Osteoblast (primary cell): ENCODE measurements around the gene PIEZO2. TPM values are rescaled to one million over a fixed set of nuclear protein-coding genes. Genes with fewer than 3 reads are reported as not detected.

Experiments used
- DNase-seq: peaks from one replicate; pipeline ENCODE4 v3.0.0; 2011; ENCODE audit warnings: low spot score, mixed read lengths; ENCODE audit not compliant: insufficient read length; ENCODE audit errors: missing footprints
- H2AFZ ChIP-seq: 2 replicates; pipeline ENCODE4 v1.6.0; 2011; ENCODE audit warnings: mild to moderate bottlenecking, low read length
- H3K27ac ChIP-seq: 2 replicates; pipeline ENCODE4 v1.5.1; 2011; ENCODE audit warnings: mild to moderate bottlenecking, low read depth, low read length, moderate library complexity
- H3K27me3 ChIP-seq: 2 replicates; pipeline ENCODE4 v1.6.0; 2012; ENCODE audit warnings: mild to moderate bottlenecking, control low read depth, inconsistent platforms, low read length, moderate library complexity; ENCODE audit not compliant: insufficient read depth
- H3K36me3 ChIP-seq: 2 replicates; pipeline ENCODE4 v1.5.1; 2011; ENCODE audit warnings: mild to moderate bottlenecking, low read length, control low read depth, moderate library complexity; ENCODE audit not compliant: insufficient read depth
- H3K4me1 ChIP-seq: 2 replicates; pipeline ENCODE4 v1.5.1; 2011; ENCODE audit warnings: mild to moderate bottlenecking, low read length, control low read depth, moderate library complexity; ENCODE audit not compliant: insufficient read depth
- H3K4me2 ChIP-seq: 2 replicates; pipeline ENCODE4 v1.6.0; 2011; ENCODE audit warnings: mild to moderate bottlenecking, low read length; ENCODE audit not compliant: insufficient read depth
- H3K4me3 ChIP-seq: fragments of 200-600 bp; sonication (generic); 3 replicates; pipeline ENCODE4 v1.5.1; 2012; ENCODE audit warnings: mild to moderate bottlenecking, low read length, inconsistent platforms; ENCODE audit not compliant: insufficient read depth
- H3K79me2 ChIP-seq: 2 replicates; pipeline ENCODE4 v1.6.0; 2012; ENCODE audit warnings: mild to moderate bottlenecking, low read length, control low read depth, inconsistent platforms; ENCODE audit not compliant: insufficient read depth
- H3K9me3 ChIP-seq: 2 replicates; pipeline ENCODE4 v1.5.1; 2011; ENCODE audit warnings: low read depth, low read length, control low read depth
- H4K20me1 ChIP-seq: 2 replicates; pipeline ENCODE4 v1.6.0; 2012; ENCODE audit warnings: mild to moderate bottlenecking, low read length, control low read depth; ENCODE audit not compliant: insufficient read depth
- total RNA-seq: library from RNA; depleted of rRNA; stranded (reverse); fragments of >200 nt; gene quantifications from 2 replicates; pipeline ENCODE4 v1.2.3, GENCODE V29; 2012
- TF ChIP-seq, protein P1 (sequence below): IDR thresholded peaks from 2 replicates; pipeline ENCODE4 v1.5.1; 2011; ENCODE audit warnings: mild to moderate bottlenecking, low read depth, low read length, moderate library complexity; ENCODE audit errors: extremely low read depth

PIEZO2 gene
- total RNA-seq, 1 donor, result 46.7 TPM

DNA sequence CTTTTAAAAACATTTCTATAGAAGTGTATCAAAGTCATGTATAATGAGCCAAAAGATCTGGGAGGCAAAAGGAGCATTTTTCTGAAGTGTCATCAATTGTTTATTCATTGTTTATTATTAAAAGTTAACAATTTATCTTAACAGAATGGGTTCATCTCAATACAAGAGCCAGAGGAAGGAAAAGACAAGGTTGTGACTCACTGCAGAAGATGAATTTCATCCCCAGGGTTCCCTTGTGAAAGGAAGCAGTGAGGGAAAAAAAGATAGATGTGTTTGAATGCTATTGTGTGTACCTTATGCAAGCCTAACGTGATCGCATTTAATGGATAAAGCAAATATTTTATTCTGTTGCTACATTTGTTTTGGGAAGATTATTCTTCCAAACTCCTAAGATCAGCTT is 286.3 kb downstream of the PIEZO2 start:
- Histone ChIP-seq H3K9me3 (no peaks in the 10 kb centered on the region), H3K36me3 (no peaks in the 10 kb centered on the region), H3K79me2 (no peaks in the 10 kb centered on the region), H4K20me1 (no peaks in the 10 kb centered on the region), H3K4me2 (no peak overlapping the region), H3K27ac (no peak overlapping the region), H3K4me1 (no peaks in the 10 kb centered on the region), H3K27me3 (no peaks in the 10 kb centered on the region), H3K4me3 (no peak overlapping the region), H2AFZ (no peak overlapping the region)
- no peak for DNase-seq
- TF ChIP-seq, protein P1, sequence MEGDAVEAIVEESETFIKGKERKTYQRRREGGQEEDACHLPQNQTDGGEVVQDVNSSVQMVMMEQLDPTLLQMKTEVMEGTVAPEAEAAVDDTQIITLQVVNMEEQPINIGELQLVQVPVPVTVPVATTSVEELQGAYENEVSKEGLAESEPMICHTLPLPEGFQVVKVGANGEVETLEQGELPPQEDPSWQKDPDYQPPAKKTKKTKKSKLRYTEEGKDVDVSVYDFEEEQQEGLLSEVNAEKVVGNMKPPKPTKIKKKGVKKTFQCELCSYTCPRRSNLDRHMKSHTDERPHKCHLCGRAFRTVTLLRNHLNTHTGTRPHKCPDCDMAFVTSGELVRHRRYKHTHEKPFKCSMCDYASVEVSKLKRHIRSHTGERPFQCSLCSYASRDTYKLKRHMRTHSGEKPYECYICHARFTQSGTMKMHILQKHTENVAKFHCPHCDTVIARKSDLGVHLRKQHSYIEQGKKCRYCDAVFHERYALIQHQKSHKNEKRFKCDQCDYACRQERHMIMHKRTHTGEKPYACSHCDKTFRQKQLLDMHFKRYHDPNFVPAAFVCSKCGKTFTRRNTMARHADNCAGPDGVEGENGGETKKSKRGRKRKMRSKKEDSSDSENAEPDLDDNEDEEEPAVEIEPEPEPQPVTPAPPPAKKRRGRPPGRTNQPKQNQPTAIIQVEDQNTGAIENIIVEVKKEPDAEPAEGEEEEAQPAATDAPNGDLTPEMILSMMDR, result no peak

DNA sequence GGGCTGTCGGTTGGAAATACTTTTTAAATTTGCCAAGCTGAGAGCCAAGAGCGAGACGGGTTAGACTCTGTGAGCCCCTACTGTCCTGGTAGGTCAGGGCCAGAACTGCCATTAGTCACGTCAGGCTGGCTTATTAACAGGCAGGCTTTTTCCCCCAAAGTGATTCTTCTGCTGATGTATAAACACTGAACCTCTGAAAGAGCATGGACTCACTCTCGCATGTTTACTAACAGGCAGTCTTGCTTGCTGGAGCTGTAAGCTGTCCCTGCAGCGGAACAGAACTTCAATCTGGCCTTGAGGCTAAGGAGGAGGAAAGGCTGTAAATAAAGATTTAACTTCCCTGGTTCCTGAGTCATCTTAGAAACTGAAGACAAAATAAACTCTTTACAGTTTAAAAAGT is 288.4 kb downstream of the PIEZO2 start:
- H3K27me3 ChIP-seq, result no peaks in the 10 kb centered on the region
- no peaks in the 10 kb centered on the region for H3K79me2 ChIP-seq
- no peak overlapping the region for H3K4me2 ChIP-seq
- no peak overlapping the region for H2AFZ ChIP-seq
- TF ChIP-seq, protein P1, result no peak
- DNase-seq, result no peak
- H4K20me1 ChIP-seq, result no peaks in the 10 kb centered on the region
- no peak overlapping the region for H3K4me3 ChIP-seq
- no peaks in the 10 kb centered on the region for H3K36me3 ChIP-seq
- H3K9me3 ChIP-seq, result no peaks in the 10 kb centered on the region
- no peak overlapping the region for H3K27ac ChIP-seq
- H3K4me1 ChIP-seq, result no peaks in the 10 kb centered on the region

DNA sequence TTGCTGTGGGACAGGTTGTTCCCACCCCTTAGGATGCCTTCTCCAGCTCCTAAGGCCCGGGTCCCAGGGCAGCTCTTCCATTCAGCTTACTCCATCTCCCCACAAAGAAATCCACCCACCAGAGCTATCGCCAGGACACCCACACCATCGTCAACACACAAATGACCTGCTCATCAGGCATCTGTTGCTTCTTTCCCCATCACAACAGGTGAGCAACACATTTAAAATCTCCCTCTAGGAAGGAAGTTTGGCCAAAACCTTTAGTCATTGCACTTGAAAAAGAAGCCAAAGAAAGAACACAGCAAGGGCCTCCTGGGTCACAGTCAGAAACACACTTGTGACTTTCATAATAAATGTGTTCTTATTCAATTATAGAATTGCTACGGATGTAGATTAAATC is 289.0 kb downstream of the PIEZO2 start:
- no peak overlapping the region for H3K4me2 ChIP-seq
- no peak overlapping the region for H3K4me3 ChIP-seq
- H3K9me3 ChIP-seq, result no peaks in the 10 kb centered on the region
- H4K20me1 ChIP-seq, result no peaks in the 10 kb centered on the region
- H3K4me1 ChIP-seq, result no peaks in the 10 kb centered on the region
- H3K79me2 ChIP-seq, result no peaks in the 10 kb centered on the region
- TF ChIP-seq, protein P1, result no peak
- H3K27ac ChIP-seq, result no peak overlapping the region
- no peak for DNase-seq
- no peak overlapping the region for H2AFZ ChIP-seq
- H3K27me3 ChIP-seq, result no peaks in the 10 kb centered on the region
- no peaks in the 10 kb centered on the region for H3K36me3 ChIP-seq

DNA sequence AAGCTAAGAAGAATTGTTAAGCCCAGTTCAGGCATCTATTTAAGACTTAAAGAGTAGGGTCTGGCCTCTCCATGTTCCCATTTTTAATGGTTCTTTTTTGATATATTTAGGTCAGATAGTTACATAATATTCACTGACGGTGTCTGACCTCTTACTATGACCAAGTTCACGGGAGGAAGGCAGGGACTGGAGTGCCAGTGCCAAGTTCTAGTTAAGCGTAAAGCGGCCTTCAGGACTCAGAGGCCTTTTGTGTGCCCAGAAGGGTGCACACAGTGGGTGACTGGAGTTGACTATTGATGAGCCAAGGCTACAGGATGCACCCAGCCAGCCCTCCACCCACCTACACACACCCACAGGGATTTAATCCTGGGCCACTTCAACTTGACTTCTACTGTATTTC is 290.9 kb downstream of the PIEZO2 start:
- TF ChIP-seq, protein P1, result no peak
- H3K4me2 ChIP-seq, result no peak overlapping the region
- no peaks in the 10 kb centered on the region for H4K20me1 ChIP-seq
- no peak overlapping the region for H3K27ac ChIP-seq
- H3K4me3 ChIP-seq, result no peak overlapping the region
- no peak for DNase-seq
- H3K9me3 ChIP-seq, result no peaks in the 10 kb centered on the region
- no peaks in the 10 kb centered on the region for H3K4me1 ChIP-seq
- H3K79me2 ChIP-seq, result no peaks in the 10 kb centered on the region
- no peak overlapping the region for H2AFZ ChIP-seq
- no peaks in the 10 kb centered on the region for H3K36me3 ChIP-seq
- no peaks in the 10 kb centered on the region for H3K27me3 ChIP-seq
